CD14-positive monocyte (primary cell): ENCODE data around the gene MYZAP. TPM values are rescaled to one million over a fixed set of nuclear protein-coding genes. Genes with fewer than 3 reads are reported as not detected.

ENCODE experiments used
- DNase-seq, 3 donors: peaks; one replicate each; pipeline ENCODE4 v3.0.0-alpha.2; 2011 to 2022
- H2AFZ ChIP-seq: 2 replicates; pipeline ENCODE4 v1.6.0; 2012; ENCODE audit warnings: mild to moderate bottlenecking, low read depth, low read length, inconsistent platforms; ENCODE audit not compliant: insufficient read depth, poor library complexity, severe bottlenecking
- H3K27ac ChIP-seq, 2 donors: 1 replicate in 1 of 2; 2 replicates in 1 of 2; pipeline ENCODE4 v1.5.1; 2012 to 2013; ENCODE audit warnings: low read length in 2 of 2, control low read depth in 1 of 2, inconsistent platforms in 1 of 2, low read depth in 1 of 2, mild to moderate bottlenecking in 1 of 2
- H3K27me3 ChIP-seq, 2 donors: one replicate each; pipeline versions ENCODE4 v1.6.0 to v1.6.1; 2011 to 2013; ENCODE audit warnings: low read length in 2 of 2; ENCODE audit not compliant: control insufficient read depth in 2 of 2, insufficient read depth in 2 of 2
- H3K36me3 ChIP-seq, 2 donors: replicated peaks in 1 of 2; 1 replicate in 1 of 2; 2 replicates in 1 of 2; pipeline versions ENCODE4 v1.5.1 to v1.6.1; 2012 to 2013; ENCODE audit warnings: low read length in 2 of 2, control low read depth in 1 of 2, inconsistent platforms in 1 of 2, mild to moderate bottlenecking in 1 of 2; ENCODE audit not compliant: insufficient read depth in 2 of 2, control insufficient read depth in 1 of 2
- H3K4me1 ChIP-seq, 2 donors: 1 replicate in 1 of 2; 2 replicates in 1 of 2; pipeline versions ENCODE4 v1.5.1 to v1.6.1; 2012 to 2013; ENCODE audit warnings: low read length in 2 of 2, control low read depth in 1 of 2, inconsistent platforms in 1 of 2, mild to moderate bottlenecking in 1 of 2, moderate library complexity in 1 of 2; ENCODE audit not compliant: insufficient read depth in 2 of 2, control insufficient read depth in 1 of 2
- H3K4me2 ChIP-seq: replicated peaks from 2 replicates; pipeline ENCODE3; 2012; ENCODE audit warnings: low read length, moderate library complexity, mild to moderate bottlenecking; ENCODE audit not compliant: poor library complexity, severe bottlenecking; ENCODE audit errors: extremely low read depth
- H3K4me3 ChIP-seq, 3 experiments: fragments of 200-600 bp in 1 of 3; sonication (generic) in 1 of 3; replicated peaks in 1 of 3; 1 replicate in 2 of 3; 2 replicates in 1 of 3; pipeline ENCODE4 v1.5.1; 2011 to 2013; ENCODE audit warnings: low read length in 3 of 3, mild to moderate bottlenecking in 3 of 3, control low read depth in 2 of 3, low read depth in 2 of 3, inconsistent platforms in 1 of 3, moderate library complexity in 1 of 3
- H3K79me2 ChIP-seq: 2 replicates; pipeline ENCODE4 v1.6.0; 2012; ENCODE audit warnings: mild to moderate bottlenecking, control low read depth, inconsistent platforms, low read length, moderate library complexity; ENCODE audit not compliant: insufficient read depth
- H3K9ac ChIP-seq: 2 replicates; pipeline ENCODE4 v1.6.0; 2017; ENCODE audit warnings: low read length, mild to moderate bottlenecking; ENCODE audit not compliant: insufficient read depth, poor library complexity, severe bottlenecking
- H3K9me3 ChIP-seq, 2 donors: replicated peaks in 1 of 2; 1 replicate in 1 of 2; 2 replicates in 1 of 2; pipeline versions ENCODE4 v1.5.1 to v1.6.1; 2012 to 2013; ENCODE audit warnings: low read length in 2 of 2, control low read depth in 1 of 2; ENCODE audit not compliant: control insufficient read depth in 1 of 2, insufficient read depth in 1 of 2
- H4K20me1 ChIP-seq: 2 replicates; pipeline ENCODE4 v1.6.0; 2012; ENCODE audit warnings: mild to moderate bottlenecking, low read length, control low read depth, moderate library complexity; ENCODE audit not compliant: insufficient read depth
- H3K27ac Mint-ChIP-seq, 7 donors: one replicate each; pipeline ENCODE4 v1.8.0; 2020; ENCODE audit warnings: mild to moderate bottlenecking in 7 of 7, mixed read lengths in 7 of 7, moderate library complexity in 6 of 7, inconsistent platforms in 2 of 7
- H3K27me3 Mint-ChIP-seq, 3 donors: one replicate each; pipeline ENCODE4 v1.8.0; 2021 to 2022; ENCODE audit warnings: low read depth in 3 of 3, mild to moderate bottlenecking in 3 of 3, mixed read lengths in 3 of 3, moderate library complexity in 3 of 3, inconsistent platforms in 1 of 3
- H3K36me3 Mint-ChIP-seq, 2 donors: one replicate each; pipeline ENCODE4 v1.8.0; 2020; ENCODE audit warnings: mixed read lengths in 2 of 2, inconsistent platforms in 1 of 2, mild to moderate bottlenecking in 1 of 2
- H3K4me1 Mint-ChIP-seq: one replicate; pipeline ENCODE4 v1.8.0; 2020; ENCODE audit warnings: mild to moderate bottlenecking, mixed read lengths
- H3K4me3 Mint-ChIP-seq, 2 donors: one replicate each; pipeline ENCODE4 v1.8.0; 2020; ENCODE audit warnings: mild to moderate bottlenecking in 2 of 2, mixed read lengths in 2 of 2, moderate library complexity in 1 of 2
- H3K9me3 Mint-ChIP-seq, 7 donors: one replicate each; pipeline ENCODE4 v1.8.0; 2020 to 2022; ENCODE audit warnings: mixed read lengths in 7 of 7, mild to moderate bottlenecking in 6 of 7, moderate library complexity in 6 of 7, inconsistent platforms in 2 of 7
- CTCF ChIP-seq: fragments of 200-600 bp; IDR thresholded peaks from one replicate; pipeline ENCODE4 v1.8.0; 2022; ENCODE audit warnings: antibody characterized with exemption, mild to moderate bottlenecking
- WGBS: methylation state at CpG from one replicate; pipeline ENCODE4 v1.1.5; 2013; ENCODE audit warnings: missing lambda C conversion rate; ENCODE audit not compliant: insufficient coverage; 5-methylcytosine and 5-hydroxymethylcytosine counted together
- intact Hi-C, 2 donors: fragments of 100-400 bp; cut with micrococcal nuclease; formaldehyde crosslinking; loops; one replicate each; pipeline versions ENCODE4 v1.15.0 to v1.15.1; 2023
- polyA plus RNA-seq, 3 donors: library from polyadenylated mRNA; depleted of rRNA in 1 of 3; unstranded in 2 of 3; stranded (reverse) in 1 of 3; fragments of 300-500 nt in 2 of 3; fragments of >200 nt in 1 of 3; fragmentation: Illumina TruSeq in 2 of 3; gene quantifications; 1 replicate in 2 of 3; 2 replicates in 1 of 3; pipeline ENCODE4 v1.2.3, GENCODE V29; 2012 to 2021

MYZAP gene
- polyA plus RNA-seq, 3 donors, result 0.12 to 0.13 TPM; not detected in 1

- no peak overlapping the region for H3K4me2 ChIP-seq
- intact Hi-C loops, result no loop called here
Observed at GRCh38 chr15:57586661-57587424, 4.9 kb upstream of the MYZAP start.

GRCh38 chr15:57589281-57589680 lies 2.4 kb upstream of the MYZAP start:
- H3K27ac ChIP-seq, result no peak overlapping the region
- H3K4me2 ChIP-seq, result no peak overlapping the region
- no peaks in the 10 kb centered on the region for H3K79me2 ChIP-seq
- intact Hi-C loops, result no loop called here
- no peak overlapping the region for H3K4me3 ChIP-seq
- peaks cover 16 to 22% of the 10 kb centered on the region in 2 donors for H3K27me3 ChIP-seq
- H3K36me3 Mint-ChIP-seq, result peaks cover 0 to 6% of the 10 kb centered on the region in 2 donors
- peaks cover 0 to 10% (median 0%) of the 10 kb centered on the region in 7 donors for H3K9me3 Mint-ChIP-seq
- H3K9ac ChIP-seq, result no peak overlapping the region
- no CpG with 5 or more reads among the region's 1 CpG for WGBS
- no peak overlapping the region for H3K4me3 Mint-ChIP-seq
- no peaks in the 10 kb centered on the region for H3K9me3 ChIP-seq
- no peaks in the 10 kb centered on the region for H3K36me3 ChIP-seq
- H3K4me1 ChIP-seq, result peaks cover 14 to 20% of the 10 kb centered on the region in 2 donors
- peak overlapping the region in 1 of 7 donors; percentile 2 for H3K27ac Mint-ChIP-seq
- no peaks in the 10 kb centered on the region for H4K20me1 ChIP-seq
- peaks cover 25 to 33% (median 30%) of the 10 kb centered on the region in 3 donors for H3K27me3 Mint-ChIP-seq
- H2AFZ ChIP-seq, result no peak overlapping the region
- peak in 2 of 3 donors; percentile 8 to 16 for DNase-seq
- TF ChIP-seq CTCF, result no peak
- peaks cover 33% of the 10 kb centered on the region for H3K4me1 Mint-ChIP-seq

More at GRCh38 chr15:57586661-57587424, 4.9 kb upstream of the MYZAP start:
- Histone ChIP-seq H3K4me3 (no peak overlapping the region), H3K9me3 (peaks cover 10 to 11% of the 10 kb centered on the region in 2 donors), H3K79me2 (no peaks in the 10 kb centered on the region), H3K36me3 (no peaks in the 10 kb centered on the region), H2AFZ (no peak overlapping the region), H3K27me3 (peaks cover 7 to 10% of the 10 kb centered on the region in 2 donors), H3K4me1 (peaks cover 11 to 16% of the 10 kb centered on the region in 2 donors), H3K9ac (no peak overlapping the region), H3K27ac (no peak overlapping the region), H4K20me1 (no peaks in the 10 kb centered on the region)
- H3K36me3 Mint-ChIP-seq, result peaks cover 0 to 4% of the 10 kb centered on the region in 2 donors
- H3K27ac Mint-ChIP-seq, result peak overlapping the region in 5 of 7 donors; percentile 11 to 79 (median 17)
- peaks cover 31% of the 10 kb centered on the region for H3K4me1 Mint-ChIP-seq
- no peak for TF ChIP-seq CTCF
- DNase-seq, result peak; percentile 23 to 62 (median 44)
- peaks cover 14 to 23% (median 15%) of the 10 kb centered on the region in 3 donors for H3K27me3 Mint-ChIP-seq
- H3K4me3 Mint-ChIP-seq, result peak overlapping the region in 1 of 2 donors; percentile 5
- 100% methylated on average over 1 of the region's 6 CpGs for WGBS
- H3K9me3 Mint-ChIP-seq, result peaks cover 8 to 26% (median 14%) of the 10 kb centered on the region in 7 donors
